DND-41 (cell line): Measurements from ENCODE around the gene ACAP3.

Experiments used
- ATAC-seq: fragments of 200-7000 bp; cut with Tn5 transposase; 3 replicates; pipeline ENCODE4 v1.9.1; 2021; ENCODE audit warnings: low read depth; ENCODE audit not compliant: insufficient read depth
- DNase-seq: peaks from one replicate; pipeline ENCODE4 v3.0.0-alpha.2; 2020
- H2AFZ ChIP-seq: 2 replicates; pipeline ENCODE4 v1.6.0; 2012; ENCODE audit warnings: low read depth, low read length
- H3K27ac ChIP-seq: 2 replicates; pipeline ENCODE4 v1.5.1; 2012; ENCODE audit warnings: low read length, inconsistent platforms
- H3K27me3 ChIP-seq: fragments of 200-600 bp; sonication (generic); 2 replicates; pipeline ENCODE4 v1.6.0; 2012; ENCODE audit warnings: low read length, mild to moderate bottlenecking, inconsistent platforms; ENCODE audit not compliant: insufficient read depth, poor library complexity
- H3K36me3 ChIP-seq: 2 replicates; pipeline ENCODE4 v1.5.1; 2012; ENCODE audit warnings: low read length, inconsistent platforms; ENCODE audit not compliant: insufficient read depth
- H3K4me1 ChIP-seq: 2 replicates; pipeline ENCODE4 v1.5.1; 2012; ENCODE audit warnings: mild to moderate bottlenecking, low read length; ENCODE audit not compliant: insufficient read depth
- H3K4me2 ChIP-seq: 2 replicates; pipeline ENCODE4 v1.6.0; 2012; ENCODE audit warnings: mild to moderate bottlenecking, moderate library complexity, low read length, inconsistent platforms; ENCODE audit not compliant: insufficient read depth
- H3K4me3 ChIP-seq, 2 experiments: fragments of 200-600 bp in 1 of 2; shearing (Covaris generic) in 1 of 2; 2 replicates each; pipeline ENCODE4 v1.5.1; 2012 to 2016; ENCODE audit warnings: inconsistent platforms in 2 of 2, low read length in 2 of 2, mild to moderate bottlenecking in 2 of 2, low read depth in 1 of 2, moderate library complexity in 1 of 2
- H3K79me2 ChIP-seq: 2 replicates; pipeline ENCODE4 v1.6.0; 2012; ENCODE audit warnings: low read length, inconsistent platforms; ENCODE audit not compliant: insufficient read depth
- H3K9ac ChIP-seq: 2 replicates; pipeline ENCODE4 v1.6.0; 2012; ENCODE audit warnings: low read depth, mild to moderate bottlenecking, inconsistent platforms, low read length, moderate library complexity
- H3K9me3 ChIP-seq: 2 replicates; pipeline ENCODE4 v1.5.1; 2012; ENCODE audit warnings: low read length, moderate library complexity, mild to moderate bottlenecking, inconsistent platforms; ENCODE audit not compliant: insufficient read depth, severe bottlenecking
- H4K20me1 ChIP-seq: 2 replicates; pipeline ENCODE4 v1.6.0; 2012; ENCODE audit warnings: low read length; ENCODE audit not compliant: insufficient read depth
- CTCF ChIP-seq: IDR thresholded peaks from 2 replicates; pipeline ENCODE4 v1.5.1; 2012; ENCODE audit warnings: borderline replicate concordance, low read length, moderate library complexity, mild to moderate bottlenecking; ENCODE audit not compliant: poor library complexity, severe bottlenecking; ENCODE audit errors: extremely low read depth
- EZH2 ChIP-seq: IDR thresholded peaks from 3 replicates; pipeline ENCODE4 v1.6.1; 2012; ENCODE audit warnings: borderline replicate concordance, low read depth, mild to moderate bottlenecking, moderate library complexity, low read length, inconsistent platforms; ENCODE audit not compliant: severe bottlenecking

ACAP3 gene

DNA sequence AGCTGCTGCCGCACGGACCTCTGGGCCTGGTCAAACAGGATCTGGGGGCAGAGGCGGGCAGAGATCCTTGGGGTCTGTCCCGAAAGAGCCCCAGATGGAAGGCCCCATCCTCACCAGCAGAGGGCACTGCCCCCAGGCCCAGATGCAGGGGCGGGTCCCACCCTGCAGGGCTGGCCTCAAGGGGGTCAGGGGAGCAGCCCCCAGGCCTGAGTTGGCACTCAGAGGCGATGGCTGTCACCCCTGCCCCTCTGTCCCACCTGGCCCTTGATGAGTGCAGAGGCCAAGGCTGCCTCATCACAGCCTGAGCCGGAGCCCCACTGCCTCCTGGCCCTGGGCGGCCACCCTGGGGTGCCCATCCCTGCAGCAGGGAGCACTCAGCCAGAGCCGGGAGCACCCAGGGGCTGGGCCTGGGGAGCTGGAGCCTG, 5.7 kb downstream of the ACAP3 start:
- Histone ChIP-seq H3K9me3 (no peaks in the 10 kb centered on the region), H2AFZ (no peak overlapping the region), H3K27ac (no peak overlapping the region), H3K27me3 (no peaks in the 10 kb centered on the region), H3K79me2 (peaks cover 33% of the 10 kb centered on the region), H3K36me3 (peaks cover 8% of the 10 kb centered on the region; the same call in 1 of the 2 replicates), H4K20me1 (peaks cover 69% of the 10 kb centered on the region), H3K9ac (no peak overlapping the region), H3K4me1 (peaks cover 23% of the 10 kb centered on the region), H3K4me2 (no peak overlapping the region), H3K4me3 (no peak overlapping the region)
- peak; percentile 64 for TF ChIP-seq CTCF
- TF ChIP-seq EZH2 = no peak
- ATAC-seq = no peak
- peak; percentile 28 for DNase-seq

GRCh38 chr1:1300352-1300739, 7.4 kb downstream of the ACAP3 start:
- Histone ChIP-seq H3K4me1 (peaks cover 6% of the 10 kb centered on the region), H3K9me3 (no peaks in the 10 kb centered on the region), H4K20me1 (peaks cover 60% of the 10 kb centered on the region), H2AFZ (no peak overlapping the region), H3K4me3 (no peak overlapping the region), H3K4me2 (no peak overlapping the region), H3K79me2 (peaks cover 17% of the 10 kb centered on the region), H3K27ac (no peak overlapping the region), H3K9ac (no peak overlapping the region), H3K27me3 (no peaks in the 10 kb centered on the region), H3K36me3 (peaks cover 13% of the 10 kb centered on the region; the same call in 1 of the 2 replicates)
- ATAC-seq (no peak), DNase-seq (no peak)
- TF ChIP-seq CTCF (no peak), EZH2 (no peak)

DNA sequence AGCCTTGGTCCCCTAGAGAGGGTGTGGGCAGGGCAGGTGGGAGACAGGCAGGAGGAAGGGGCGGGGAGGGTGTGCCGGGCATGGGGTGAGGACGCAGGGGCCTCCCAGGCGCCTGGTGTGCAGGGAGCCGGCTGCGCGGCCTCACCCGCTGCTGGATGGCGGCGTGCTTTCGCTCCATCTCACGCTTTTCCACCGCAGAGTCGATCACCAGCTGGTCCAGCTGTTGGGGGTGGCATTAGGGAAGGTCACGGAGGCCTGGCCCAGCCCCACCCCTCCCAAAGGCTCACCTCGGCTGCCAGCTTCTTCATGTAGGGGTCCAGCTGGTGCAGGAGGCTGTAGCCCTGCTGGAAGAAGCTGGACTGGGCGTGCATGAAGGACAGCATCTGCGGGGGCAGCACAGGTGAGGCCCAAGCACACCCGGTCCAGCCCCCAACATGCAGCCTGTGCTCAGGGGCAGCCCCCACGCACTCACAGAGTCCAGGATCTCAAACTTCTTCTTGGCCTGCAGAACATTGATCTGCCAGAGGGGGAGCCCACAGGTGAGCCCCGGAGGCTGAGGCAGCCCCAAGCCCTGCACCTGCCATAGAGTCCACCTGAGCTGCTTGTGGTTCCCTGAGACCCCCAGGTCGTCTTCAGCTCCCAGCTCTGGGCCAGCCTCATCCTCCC, 7.9 kb downstream of the ACAP3 start:
- Histone ChIP-seq H3K27me3 (no peaks in the 10 kb centered on the region), H3K9me3 (no peaks in the 10 kb centered on the region), H3K4me1 (0 out of 2 replicates have a peak, but pooled peaks cover 1% of the 10 kb centered on the region), H2AFZ (no peak overlapping the region), H4K20me1 (peaks cover 55% of the 10 kb centered on the region), H3K4me3 (no peak overlapping the region), H3K27ac (no peak overlapping the region), H3K36me3 (peaks cover 16% of the 10 kb centered on the region; the same call in 1 of the 2 replicates), H3K4me2 (no peak overlapping the region), H3K79me2 (peaks cover 11% of the 10 kb centered on the region), H3K9ac (no peak overlapping the region)
- TF ChIP-seq CTCF = peak; percentile 52
- TF ChIP-seq EZH2 = no peak
- DNase-seq (no peak), ATAC-seq (peak; percentile 56; the same call in 2 of the 3 replicates)
